H1 (cell line): ENCODE results near the gene ALPG. TPM values are rescaled to one million over a fixed set of nuclear protein-coding genes. Genes with fewer than 3 reads are reported as not detected.
"Not testable (repeated sequence)": the region's sequence is repeated elsewhere in the genome, so short reads cannot be mapped to it uniquely, and the experiment has no call there.

ENCODE experiments used
- CTCF ChIA-PET: fragments of 300-600 bp; sonication (Branson Sonifier 250); formaldehyde crosslinking; loops from one replicate; lab custom pipeline; 2021; ENCODE audit not compliant: partially characterized antibody; lab: Charles Lee
- POLR2A ChIA-PET: fragments of 300-600 bp; sonication (Branson Sonifier 250); formaldehyde crosslinking; loops from one replicate; lab custom pipeline; 2021; ENCODE audit warnings: inconsistent platforms; ENCODE audit not compliant: partially characterized antibody; lab: Charles Lee
- DNase-seq, 2 experiments: peaks; one replicate each; pipeline versions ENCODE4 v3.0.0 to v3.0.0-alpha.2; 2010 to 2022; ENCODE audit warnings: low spot score in 2 of 2, low read depth in 1 of 2, mixed read lengths in 1 of 2
- FAIRE-seq: peaks from 2 replicates; lab custom pipeline; 2011; peaks lifted over from hg19 to GRCh38; lab: Jason Lieb, UNC
- H2AFZ ChIP-seq: 2 replicates; pipeline ENCODE4 v1.8.1; 2012; ENCODE audit warnings: low read length, inconsistent platforms
- H2AK5ac ChIP-seq: 2 replicates; pipeline ENCODE4 v1.6.1; 2013; ENCODE audit warnings: low read depth, low read length
- H2BK120ac ChIP-seq: replicated peaks from 2 replicates; pipeline ENCODE3; 2013; ENCODE audit warnings: low read depth, low read length, inconsistent platforms
- H2BK12ac ChIP-seq: 2 replicates; pipeline ENCODE4 v1.6.1; 2013; ENCODE audit warnings: low read depth, low read length
- H2BK15ac ChIP-seq: 2 replicates; pipeline ENCODE4 v1.6.1; 2013; ENCODE audit warnings: low read length
- H2BK20ac ChIP-seq: 2 replicates; pipeline ENCODE4 v1.6.1; 2013; ENCODE audit warnings: low read length
- H2BK5ac ChIP-seq: 2 replicates; pipeline ENCODE4 v1.6.1; 2013; ENCODE audit warnings: low read depth, low read length
- H3K14ac ChIP-seq: 2 replicates; pipeline ENCODE4 v1.6.1; 2013; ENCODE audit warnings: inconsistent platforms; ENCODE audit not compliant: insufficient read length
- H3K18ac ChIP-seq: 2 replicates; pipeline ENCODE4 v1.6.1; 2013; ENCODE audit warnings: low read length; ENCODE audit errors: extremely low read depth
- H3K23ac ChIP-seq: 2 replicates; pipeline ENCODE4 v1.6.1; 2013; ENCODE audit warnings: inconsistent platforms; ENCODE audit not compliant: insufficient read length
- H3K23me2 ChIP-seq: 2 replicates; pipeline ENCODE4 v1.6.1; 2013; ENCODE audit warnings: low read depth, low read length
- H3K27ac ChIP-seq: 2 replicates; pipeline ENCODE4 v1.6.1; 2011; ENCODE audit warnings: low read depth, low read length, inconsistent platforms
- H3K27me3 ChIP-seq, 4 experiments: replicated peaks in 1 of 4; 1 replicate in 1 of 4; 2 replicates in 3 of 4; pipeline versions ENCODE4 v1.6.1 to v1.8.1; 2011 to 2013; ENCODE audit warnings: low read length in 3 of 4, mild to moderate bottlenecking in 3 of 4, inconsistent platforms in 2 of 4, mixed read lengths in 2 of 4, moderate library complexity in 1 of 4; ENCODE audit not compliant: control insufficient read depth in 3 of 4, insufficient read depth in 3 of 4; ENCODE audit errors: extremely low read depth in 1 of 4
- H3K36me3 ChIP-seq, 4 experiments: 2 replicates each; pipeline versions ENCODE4 v1.6.1 to v1.8.1; 2011 to 2013; ENCODE audit warnings: mild to moderate bottlenecking in 4 of 4, low read length in 3 of 4, moderate library complexity in 2 of 4, control low read depth in 1 of 4, inconsistent platforms in 1 of 4; ENCODE audit not compliant: insufficient read depth in 4 of 4, control insufficient read depth in 2 of 4
- H3K4ac ChIP-seq: replicated peaks from 2 replicates; pipeline ENCODE3; 2013; ENCODE audit warnings: low read length, low read depth, mixed read lengths, inconsistent platforms; ENCODE audit not compliant: insufficient read length
- H3K4me1 ChIP-seq, 4 experiments: replicated peaks in 1 of 4; 1 replicate in 1 of 4; 2 replicates in 3 of 4; pipeline versions ENCODE4 v1.6.1 to v1.8.1; 2011 to 2013; ENCODE audit warnings: low read length in 3 of 4, inconsistent platforms in 2 of 4, mixed read lengths in 1 of 4; ENCODE audit not compliant: insufficient read depth in 4 of 4, control insufficient read depth in 3 of 4
- H3K4me2 ChIP-seq, 2 experiments: 2 replicates each; pipeline versions ENCODE4 v1.6.1 to v1.8.1; 2011 to 2013; ENCODE audit warnings: low read depth in 2 of 2, low read length in 2 of 2, control low read depth in 1 of 2, inconsistent platforms in 1 of 2, mild to moderate bottlenecking in 1 of 2; ENCODE audit not compliant: insufficient read depth in 1 of 2
- H3K4me3 ChIP-seq, 4 experiments: fragments of 200-600, 300-600 bp in 1 of 4; sonication (generic), shearing (Covaris generic), sonication (Bioruptor Twin) in 1 of 4; 2 replicates each; pipeline versions ENCODE4 v1.5.1 to v1.8.1; 2011 to 2016; ENCODE audit warnings: low read length in 4 of 4, low read depth in 3 of 4, control low read depth in 2 of 4, inconsistent platforms in 2 of 4, mild to moderate bottlenecking in 2 of 4, mixed read lengths in 1 of 4, moderate library complexity in 1 of 4; ENCODE audit not compliant: insufficient read depth in 2 of 4; ENCODE audit errors: extremely low read depth in 1 of 4
- H3K56ac ChIP-seq: replicated peaks from 2 replicates; pipeline ENCODE3; 2013; ENCODE audit warnings: low read depth, mild to moderate bottlenecking, mixed read lengths, low read length, inconsistent platforms; ENCODE audit not compliant: insufficient read length
- H3K79me1 ChIP-seq: 2 replicates; pipeline ENCODE4 v1.6.1; 2013; ENCODE audit warnings: low read depth, low read length, control low read depth
- H3K79me2 ChIP-seq, 2 experiments: 2 replicates each; pipeline versions ENCODE4 v1.6.1 to v1.8.1; 2012 to 2013; ENCODE audit warnings: low read length in 2 of 2, mild to moderate bottlenecking in 2 of 2, inconsistent platforms in 1 of 2; ENCODE audit not compliant: insufficient read depth in 2 of 2, control insufficient read depth in 1 of 2
- H3K9ac ChIP-seq, 4 experiments: replicated peaks in 1 of 4; 1 replicate in 1 of 4; 2 replicates in 3 of 4; pipeline versions ENCODE4 v1.6.1 to v1.8.1; 2011 to 2013; ENCODE audit warnings: low read depth in 3 of 4, low read length in 3 of 4, control low read depth in 2 of 4, mild to moderate bottlenecking in 2 of 4, moderate library complexity in 2 of 4, inconsistent platforms in 1 of 4; ENCODE audit errors: extremely low read depth in 1 of 4
- H3K9me3 ChIP-seq, 2 experiments: 2 replicates each; pipeline versions ENCODE4 v1.6.1 to v1.8.1; 2012 to 2013; ENCODE audit warnings: mild to moderate bottlenecking in 2 of 2, moderate library complexity in 2 of 2, control low read depth in 1 of 2, inconsistent platforms in 1 of 2, low read depth in 1 of 2, low read length in 1 of 2, mixed read lengths in 1 of 2; ENCODE audit not compliant: insufficient read depth in 2 of 2
- H4K20me1 ChIP-seq, 2 experiments: replicated peaks in 1 of 2; 2 replicates each; pipeline versions ENCODE3 to v1.8.1; 2011 to 2013; ENCODE audit warnings: inconsistent platforms in 2 of 2, low read length in 2 of 2, mild to moderate bottlenecking in 1 of 2; ENCODE audit not compliant: insufficient read depth in 2 of 2, control insufficient read depth in 1 of 2
- H4K5ac ChIP-seq: 2 replicates; pipeline ENCODE4 v1.6.1; 2013; ENCODE audit warnings: low read length, low read depth, mixed read lengths, inconsistent platforms; ENCODE audit not compliant: insufficient read length
- H4K8ac ChIP-seq: 2 replicates; pipeline ENCODE4 v1.8.0; 2013; ENCODE audit warnings: mild to moderate bottlenecking, moderate library complexity, low read length, inconsistent platforms; ENCODE audit not compliant: insufficient read depth; ENCODE audit errors: extremely low read depth
- H4K91ac ChIP-seq: replicated peaks from 2 replicates; pipeline ENCODE3; 2013; ENCODE audit warnings: low read length, mixed read lengths, inconsistent platforms; ENCODE audit not compliant: insufficient read length
- MAX ChIP-seq: IDR thresholded peaks from 2 replicates; pipeline ENCODE4 v1.6.1; 2012; ENCODE audit warnings: inconsistent platforms
- POLR2A ChIP-seq, 2 experiments: IDR thresholded peaks; 1 replicate in 1 of 2; 2 replicates in 1 of 2; pipeline ENCODE4 v1.6.1; 2011; ENCODE audit warnings: low read depth in 2 of 2, low read length in 2 of 2, mild to moderate bottlenecking in 2 of 2; ENCODE audit errors: control extremely low read depth in 1 of 2
- YY1 ChIP-seq: IDR thresholded peaks from 2 replicates; pipeline ENCODE4 v1.6.1; 2011; ENCODE audit warnings: low read depth, mild to moderate bottlenecking, low read length
- WGBS, 2 experiments: shearing (Covaris generic) in 1 of 2; methylation state at CpG; one replicate each; pipeline versions ENCODE4 v1.1.6 to v1.1.7; 2013 to 2015; ENCODE audit warnings: low lambda C conversion rate in 2 of 2, mixed read lengths in 2 of 2, inconsistent platforms in 1 of 2, low coverage in 1 of 2, missing lambda C conversion rate in 1 of 2; ENCODE audit not compliant: insufficient replicate concordance in 2 of 2, insufficient coverage in 1 of 2, insufficient read length in 1 of 2; ENCODE audit errors: extremely low coverage in 1 of 2, missing lambda C conversion rate in 1 of 2; 5-methylcytosine and 5-hydroxymethylcytosine counted together
- polyA plus RNA-seq, 7 experiments: library from polyadenylated mRNA; depleted of rRNA in 3 of 7; stranded (reverse) in 5 of 7; unstranded in 2 of 7; fragments of >200 nt in 5 of 7; fragments of 200-250 nt in 2 of 7; gene quantifications; 1 replicate in 5 of 7; 2 replicates in 1 of 7; 4 replicates in 1 of 7; pipeline versions ENCODE4 v1.2.1 to v1.2.3, GENCODE V29; 2011 to 2013; ENCODE audit warnings: missing spikeins in 2 of 7, mixed read lengths in 2 of 7
- total RNA-seq: library from RNA; stranded (reverse); fragmentation: NEBNext Ultra II Directional; extraction: Animal tissue kit (Norgen Biotek cat#: 25700); gene quantifications from 2 replicates; pipeline ENCODE4 v1.2.1, GENCODE V29; 2021

ALPG gene
- total and polyA plus RNA-seq, 2 of the 8 experiments (the other 6 are each of a cell fraction or from before 2014, with no cell fraction given), result 0.56 to 2.1 TPM

GRCh38 chr2:232422996-232423395 is 16.4 kb downstream of the ALPG start:
- H3K9ac ChIP-seq, H3K9me3 ChIP-seq, H2BK12ac ChIP-seq, H4K91ac ChIP-seq, H2BK15ac ChIP-seq, DNase-seq, H3K18ac ChIP-seq, FAIRE-seq, H3K79me1 ChIP-seq, H2AFZ ChIP-seq, H4K20me1 ChIP-seq, H3K4ac ChIP-seq, H3K23ac ChIP-seq, H3K56ac ChIP-seq, H4K8ac ChIP-seq, H3K14ac ChIP-seq: not testable (repeated sequence)
- H2AK5ac ChIP-seq, result 0 out of 2 replicates have a peak overlapping the region, but pooled peaks have one; percentile 6
- TF ChIP-seq MAX (peak; percentile 55; the same call in 1 of the 2 replicates), YY1 (0 out of 2 replicates have a peak, but pooled peaks have one; percentile 25), POLR2A (IDR thresholded peaks at IDR 0.05; ENCODE audit: control extremely low read depth in 1 of 2, low read depth in 2 of 2, low read length in 2 of 2) (0 out of 3 replicates have a peak, but pooled peaks of 1 of the 2 experiments have one; percentile 30)
- H3K36me3 ChIP-seq, result peaks cover 0 to 24% (median 10%) of the 10 kb centered on the region in 4 experiments; a peak in 6 of 8 replicates
- peaks cover 11 to 39% (median 35%) of the 10 kb centered on the region in 4 experiments for H3K27me3 ChIP-seq
- H2BK20ac ChIP-seq, result peak overlapping the region; percentile 25; the same call in 1 of the 2 replicates
- peaks cover 0 to 32% of the 10 kb centered on the region in 2 experiments; a peak in 2 of 4 replicates for H3K79me2 ChIP-seq
- peak overlapping the region in 1 of 4 experiments; percentile 76; a peak in 2 of 8 replicates for H3K4me3 ChIP-seq
- H3K23me2 ChIP-seq, result peaks cover 23% of the 10 kb centered on the region; the same call in 1 of the 2 replicates
- H4K5ac ChIP-seq, result peak overlapping the region; percentile 80
- peak overlapping the region; percentile 60; the same call in 1 of the 2 replicates for H2BK5ac ChIP-seq
- peaks cover 8 to 36% (median 30%) of the 10 kb centered on the region in 4 experiments for H3K4me1 ChIP-seq
- peak overlapping the region; percentile 72; the same call in 1 of the 2 replicates for H3K27ac ChIP-seq
- WGBS, 2 experiments, result 11% methylated on average over 3 of the region's 3 CpGs; no CpG with 5 or more reads in 1 of the 2 experiments
- peak overlapping the region; percentile 30 for H2BK120ac ChIP-seq
- POLR2A ChIA-PET, result interaction anchor here (1.1 kb wide), 1 partner anchor 10 kb away, joined by 3 read pairs; no protein-coding TSS in a partner anchor
- CTCF ChIA-PET, result interaction anchor here (2.0 to 9.8 kb wide), 2 partner anchors 12 to 57 kb away, joined by 7 to 80 read pairs; no protein-coding TSS in a partner anchor
- peak overlapping the region; percentile 39 to 77; a peak in 3 of 4 replicates for H3K4me2 ChIP-seq
